Parathyroid adenoma (tissue), 2 donors: ENCODE measurements around the gene PSAT1.
"Not testable (repeated sequence)": the region's sequence is repeated elsewhere in the genome, so short reads cannot be mapped to it uniquely, and the experiment has no call there.

Experiments
- H2AFZ ChIP-seq: fragments of 300-600 bp; sonication (generic); one replicate; pipeline ENCODE4 v1.7.0; 2017; ENCODE audit warnings: antibody characterized with exemption, mild to moderate bottlenecking
- H3K27ac ChIP-seq: fragments of 300-600 bp; sonication (generic); one replicate; pipeline ENCODE4 v1.7.0; 2017
- H3K27me3 ChIP-seq: fragments of 300-600 bp; sonication (generic); one replicate; pipeline ENCODE4 v1.7.0; 2017; ENCODE audit warnings: low read length; ENCODE audit not compliant: control insufficient read depth, insufficient read depth
- H3K36me3 ChIP-seq: fragments of 300-600 bp; sonication (generic); one replicate; pipeline ENCODE4 v1.7.0; 2017; ENCODE audit warnings: low read length; ENCODE audit not compliant: control insufficient read depth, insufficient read depth
- H3K4me1 ChIP-seq: fragments of 300-600 bp; sonication (generic); one replicate; pipeline ENCODE4 v1.7.0; 2017; ENCODE audit warnings: control low read depth
- H3K4me2 ChIP-seq: fragments of 300-600 bp; sonication (generic); one replicate; pipeline ENCODE4 v1.7.0; 2017; ENCODE audit warnings: low read length
- H3K4me3 ChIP-seq: fragments of 300-600 bp; sonication (generic); one replicate; pipeline ENCODE4 v1.7.0; 2017; ENCODE audit warnings: low read depth, low read length
- H3K79me2 ChIP-seq: fragments of 300-600 bp; sonication (generic); one replicate; pipeline ENCODE4 v1.7.0; 2017; ENCODE audit warnings: control low read depth
- H3K9ac ChIP-seq: fragments of 300-600 bp; sonication (generic); one replicate; pipeline ENCODE4 v1.7.0; 2017; ENCODE audit warnings: mild to moderate bottlenecking
- H3K9me3 ChIP-seq: fragments of 300-600 bp; sonication (generic); one replicate; pipeline ENCODE4 v1.7.0; 2017; ENCODE audit warnings: low read length; ENCODE audit not compliant: control insufficient read depth
- CTCF ChIP-seq: fragments of 300-600 bp; sonication (generic); IDR thresholded peaks from one replicate; pipeline ENCODE4 v1.7.0; 2017; ENCODE audit warnings: antibody characterized with exemption, mild to moderate bottlenecking
- donor health status: primary hyperparathyroidism.

The PSAT1 gene

GRCh38 chr9:78273761-78274160 lies 23.2 kb upstream of the PSAT1 start:
- no peaks in the 10 kb centered on the region for H3K27me3 ChIP-seq
- H3K9ac ChIP-seq, result no peak overlapping the region
- H2AFZ ChIP-seq, result no peak overlapping the region
- H3K4me1 ChIP-seq, result no peaks in the 10 kb centered on the region
- no peaks in the 10 kb centered on the region for H3K36me3 ChIP-seq
- TF ChIP-seq CTCF, result no peak
- H3K9me3 ChIP-seq, result no peaks in the 10 kb centered on the region
- H3K4me2 ChIP-seq, result no peak overlapping the region
- H3K79me2 ChIP-seq, result no peaks in the 10 kb centered on the region
- H3K4me3 ChIP-seq, result no peak overlapping the region
- no peak overlapping the region for H3K27ac ChIP-seq

- Histone ChIP-seq H3K4me3 (no peak overlapping the region), H3K79me2 (no peaks in the 10 kb centered on the region), H3K4me2 (no peak overlapping the region), H3K36me3 (no peaks in the 10 kb centered on the region), H2AFZ (no peak overlapping the region), H3K9ac (no peak overlapping the region), H3K27me3 (no peaks in the 10 kb centered on the region), H3K9me3 (no peaks in the 10 kb centered on the region), H3K4me1 (no peaks in the 10 kb centered on the region), H3K27ac (no peak overlapping the region)
- TF ChIP-seq CTCF, result no peak
These were observed 18.6 kb upstream of the PSAT1 start for GRCh38 chr9:78278177-78278777.

GRCh38 chr9:78278801-78279200 lies 18.1 kb upstream of the PSAT1 start:
- Histone ChIP-seq H3K27ac (no peak overlapping the region), H3K36me3 (no peaks in the 10 kb centered on the region), H3K79me2 (no peaks in the 10 kb centered on the region), H3K4me1 (no peaks in the 10 kb centered on the region), H3K9ac (no peak overlapping the region), H3K9me3 (no peaks in the 10 kb centered on the region), H3K4me3 (no peak overlapping the region), H3K27me3 (no peaks in the 10 kb centered on the region), H2AFZ (no peak overlapping the region), H3K4me2 (no peak overlapping the region)
- TF ChIP-seq CTCF, result no peak

- Histone ChIP-seq H3K79me2 (no peaks in the 10 kb centered on the region), H3K9ac (no peak overlapping the region), H3K9me3 (no peaks in the 10 kb centered on the region), H3K27me3 (no peaks in the 10 kb centered on the region), H3K27ac (no peak overlapping the region), H3K4me2 (no peak overlapping the region), H2AFZ (no peak overlapping the region), H3K4me1 (no peaks in the 10 kb centered on the region), H3K36me3 (no peaks in the 10 kb centered on the region), H3K4me3 (no peak overlapping the region)
- TF ChIP-seq CTCF, result no peak
These were observed 15.8 kb upstream of the PSAT1 start for GRCh38 chr9:78280982-78281668.

- H3K4me3 ChIP-seq, H2AFZ ChIP-seq: not testable (repeated sequence)
These were observed 12.7 kb upstream of the PSAT1 start for GRCh38 chr9:78284181-78284580.

More at GRCh38 chr9:78284181-78284580, 12.7 kb upstream of the PSAT1 start:
- H3K79me2 ChIP-seq, H3K4me2 ChIP-seq, H3K9ac ChIP-seq, H3K9me3 ChIP-seq, H3K4me1 ChIP-seq, H3K36me3 ChIP-seq, H3K27ac ChIP-seq, H3K27me3 ChIP-seq: not testable (repeated sequence)
